Sigmoid colon (tissue), 4 donors: ENCODE results near the gene N4BP2.

Experiments
- EP300 ChIP-seq, 4 donors: sonication (generic); formaldehyde crosslinking; IDR thresholded peaks; one replicate each; pipeline ENCODE4 v1.6.1; 2017; ENCODE audit warnings: antibody characterized with exemption in 4 of 4
- POLR2A ChIP-seq, 2 donors: fragments of 450-650 bp; IDR thresholded peaks; one replicate each; pipeline ENCODE4 v1.6.1; 2016; ENCODE audit warnings: antibody characterized with exemption in 2 of 2, mild to moderate bottlenecking in 2 of 2, moderate library complexity in 2 of 2
- POLR2AphosphoS5 ChIP-seq, 4 donors: sonication (generic); formaldehyde crosslinking; IDR thresholded peaks; one replicate each; pipeline ENCODE4 v1.6.1; 2017; ENCODE audit warnings: antibody characterized with exemption in 4 of 4
- TF ChIP-seq, protein P1 (sequence below), 4 experiments: fragments of 450-650 bp in 3 of 4; fragments of 200-600 bp in 1 of 4; IDR thresholded peaks; one replicate each; pipeline ENCODE4 v1.5.1; 2016 to 2019; ENCODE audit warnings: antibody characterized with exemption in 4 of 4, mild to moderate bottlenecking in 3 of 4, moderate library complexity in 2 of 4

DNA sequence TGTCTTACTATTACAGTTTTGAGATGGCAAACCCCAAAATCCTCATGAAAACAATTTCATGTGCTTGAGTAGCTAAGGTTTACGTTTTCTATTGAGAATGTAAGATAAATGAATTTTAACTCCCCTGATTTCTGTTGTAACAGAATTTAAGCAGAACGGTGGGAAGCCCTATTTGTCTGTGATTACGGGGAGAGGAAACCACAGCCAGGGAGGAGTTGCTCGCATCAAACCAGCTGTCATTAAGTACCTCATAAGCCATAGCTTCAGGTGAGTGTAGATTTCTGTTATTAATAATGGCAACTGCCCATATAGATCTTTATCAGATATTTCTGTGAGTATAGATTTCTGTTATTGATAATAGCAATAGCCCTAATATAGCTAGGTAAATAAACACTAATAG lies 96.0 kb downstream of the N4BP2 start:
- TF ChIP-seq POLR2AphosphoS5 (IDR thresholded peaks at IDR 0.05) (no peak), POLR2A (IDR thresholded peaks at IDR 0.05) (no peak), EP300 (IDR thresholded peaks at IDR 0.05) (no peak)
- TF ChIP-seq, protein P1, sequence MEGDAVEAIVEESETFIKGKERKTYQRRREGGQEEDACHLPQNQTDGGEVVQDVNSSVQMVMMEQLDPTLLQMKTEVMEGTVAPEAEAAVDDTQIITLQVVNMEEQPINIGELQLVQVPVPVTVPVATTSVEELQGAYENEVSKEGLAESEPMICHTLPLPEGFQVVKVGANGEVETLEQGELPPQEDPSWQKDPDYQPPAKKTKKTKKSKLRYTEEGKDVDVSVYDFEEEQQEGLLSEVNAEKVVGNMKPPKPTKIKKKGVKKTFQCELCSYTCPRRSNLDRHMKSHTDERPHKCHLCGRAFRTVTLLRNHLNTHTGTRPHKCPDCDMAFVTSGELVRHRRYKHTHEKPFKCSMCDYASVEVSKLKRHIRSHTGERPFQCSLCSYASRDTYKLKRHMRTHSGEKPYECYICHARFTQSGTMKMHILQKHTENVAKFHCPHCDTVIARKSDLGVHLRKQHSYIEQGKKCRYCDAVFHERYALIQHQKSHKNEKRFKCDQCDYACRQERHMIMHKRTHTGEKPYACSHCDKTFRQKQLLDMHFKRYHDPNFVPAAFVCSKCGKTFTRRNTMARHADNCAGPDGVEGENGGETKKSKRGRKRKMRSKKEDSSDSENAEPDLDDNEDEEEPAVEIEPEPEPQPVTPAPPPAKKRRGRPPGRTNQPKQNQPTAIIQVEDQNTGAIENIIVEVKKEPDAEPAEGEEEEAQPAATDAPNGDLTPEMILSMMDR (IDR thresholded peaks at IDR 0.05): no peak
